HG03175 (cell line): ENCODE data around the gene PRKAR1B.

ENCODE experiments used
- ATAC-seq: cut with Tn5 transposase; IDR thresholded peaks from one replicate; pipeline ENCODE4 v1.9.1; 2021; ENCODE audit warnings: mild to moderate bottlenecking, moderate library complexity; ENCODE audit not compliant: unreplicated experiment

The PRKAR1B gene

DNA sequence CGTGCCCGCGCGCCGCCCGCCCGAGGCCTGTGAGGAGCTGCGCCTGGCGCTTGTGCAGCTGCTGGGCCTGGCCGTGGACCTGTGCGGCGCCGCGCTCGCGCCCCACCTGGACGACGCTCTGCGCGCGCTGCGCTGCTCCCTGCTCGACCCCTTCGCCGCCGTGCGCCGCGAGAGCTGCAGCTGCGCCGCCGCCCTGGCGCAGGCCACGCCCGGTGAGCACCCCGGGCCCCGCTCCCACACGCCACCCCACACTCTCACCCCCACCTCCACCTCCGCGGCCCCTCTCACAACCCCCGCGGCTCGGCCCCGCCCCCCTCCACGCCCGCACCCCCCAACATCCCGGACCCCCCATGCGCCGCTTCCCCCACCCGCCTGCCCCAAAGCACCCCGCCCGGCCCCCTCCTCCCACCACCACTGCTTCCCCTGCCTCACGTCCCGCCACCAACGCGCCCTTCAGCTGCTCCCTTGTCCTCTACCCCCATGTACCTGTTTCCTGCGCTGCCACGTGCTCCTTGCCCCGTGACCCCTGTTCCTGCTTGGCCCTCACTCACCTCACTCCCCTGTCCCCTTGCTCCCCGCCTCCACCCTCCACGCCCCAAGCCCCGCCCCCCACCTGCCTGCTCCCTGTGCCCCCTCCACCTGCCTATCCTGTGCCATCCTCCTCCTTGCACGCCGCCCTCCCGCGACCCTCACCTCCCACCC, at the start of gene PRKAR1B:
Gene PRKAR1B, minus strand, starts transcription at position 178 of the 702 bp plus-strand sequence. CDS start 15,776 bp downstream, outside the sequence.
- ATAC-seq = peak; percentile 51

DNA sequence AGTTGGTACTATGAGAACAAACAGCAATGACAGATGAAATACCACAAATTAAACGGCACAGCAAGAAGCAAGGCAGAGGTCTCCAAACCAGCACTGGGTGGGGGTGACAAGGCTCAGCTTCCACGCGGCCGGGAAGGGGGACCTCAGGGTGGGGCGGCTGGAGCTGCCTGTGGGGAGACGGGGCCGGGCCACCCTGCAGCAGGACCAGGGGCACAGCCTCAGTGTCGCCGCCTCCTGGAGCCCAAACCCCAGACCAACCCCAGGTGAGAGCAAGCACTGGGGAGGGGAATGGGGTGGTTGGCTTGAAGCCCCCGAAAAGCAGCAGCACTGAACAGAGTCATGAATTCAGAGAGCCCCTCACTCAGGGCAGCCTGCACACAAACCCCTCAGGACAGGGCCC, 49.3 kb upstream of the PRKAR1B start:
- no peak for ATAC-seq

DNA sequence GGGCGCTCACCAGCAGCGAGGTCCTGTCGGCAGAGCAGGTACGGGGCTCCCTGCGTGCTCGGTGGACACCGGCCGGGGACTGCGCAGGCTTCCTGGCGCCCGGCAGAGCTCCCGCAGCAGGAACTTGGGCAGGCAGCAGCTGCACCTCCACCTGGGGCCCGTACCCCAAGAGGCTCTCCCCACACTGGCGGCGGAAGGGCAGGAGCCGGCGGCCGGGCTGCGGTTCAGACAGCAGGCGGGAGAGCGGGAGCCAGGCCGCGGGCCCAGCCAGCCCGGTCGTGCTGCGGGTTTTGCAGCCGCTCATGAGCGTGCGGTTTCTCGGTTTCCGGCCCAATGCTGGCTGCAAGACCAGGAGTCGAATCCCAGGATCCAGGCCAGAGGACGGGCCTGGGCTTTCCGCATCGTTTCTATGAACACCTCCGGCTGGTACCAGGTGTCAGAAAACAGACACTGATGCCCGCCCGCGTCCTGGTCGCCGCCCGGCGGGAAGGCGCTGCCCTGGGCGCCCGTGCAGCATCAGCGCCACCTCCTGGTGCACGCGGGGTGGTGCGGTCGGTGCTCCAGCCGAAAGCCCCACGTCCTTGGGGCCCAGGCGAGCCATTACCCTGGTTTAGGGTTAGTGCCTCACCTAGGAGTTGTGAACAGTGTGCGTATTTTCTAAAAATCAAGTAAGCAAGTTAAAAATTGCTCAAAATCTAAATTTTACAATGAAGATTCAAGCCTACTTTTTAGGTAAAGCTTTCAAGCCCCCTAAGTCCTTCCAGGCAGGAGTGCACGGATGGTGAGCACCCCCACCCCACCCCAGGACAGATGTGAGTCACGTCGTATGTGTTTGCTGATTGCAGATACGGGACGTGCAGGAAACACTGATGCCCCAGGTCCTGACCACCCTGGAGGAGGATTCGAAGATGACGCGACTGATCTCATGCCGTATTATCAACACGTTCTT, 47.4 kb upstream of the PRKAR1B start:
- no peak for ATAC-seq

DNA sequence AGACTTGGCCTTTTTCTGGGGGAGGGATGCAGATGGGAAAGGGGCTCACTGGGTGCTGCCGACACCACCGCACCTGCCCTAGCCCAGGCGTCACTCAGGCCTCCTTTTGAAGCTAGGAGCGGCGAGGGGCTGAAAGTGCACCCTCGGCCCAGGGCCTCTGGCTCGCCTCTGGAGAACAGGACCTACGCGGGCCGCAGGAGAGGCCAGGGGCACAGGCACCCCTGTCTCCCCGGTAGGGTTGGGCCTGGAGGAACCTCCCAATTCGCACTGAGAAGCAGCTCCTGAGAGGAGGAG, 46.5 kb upstream of the PRKAR1B start:
- no peak for ATAC-seq

DNA sequence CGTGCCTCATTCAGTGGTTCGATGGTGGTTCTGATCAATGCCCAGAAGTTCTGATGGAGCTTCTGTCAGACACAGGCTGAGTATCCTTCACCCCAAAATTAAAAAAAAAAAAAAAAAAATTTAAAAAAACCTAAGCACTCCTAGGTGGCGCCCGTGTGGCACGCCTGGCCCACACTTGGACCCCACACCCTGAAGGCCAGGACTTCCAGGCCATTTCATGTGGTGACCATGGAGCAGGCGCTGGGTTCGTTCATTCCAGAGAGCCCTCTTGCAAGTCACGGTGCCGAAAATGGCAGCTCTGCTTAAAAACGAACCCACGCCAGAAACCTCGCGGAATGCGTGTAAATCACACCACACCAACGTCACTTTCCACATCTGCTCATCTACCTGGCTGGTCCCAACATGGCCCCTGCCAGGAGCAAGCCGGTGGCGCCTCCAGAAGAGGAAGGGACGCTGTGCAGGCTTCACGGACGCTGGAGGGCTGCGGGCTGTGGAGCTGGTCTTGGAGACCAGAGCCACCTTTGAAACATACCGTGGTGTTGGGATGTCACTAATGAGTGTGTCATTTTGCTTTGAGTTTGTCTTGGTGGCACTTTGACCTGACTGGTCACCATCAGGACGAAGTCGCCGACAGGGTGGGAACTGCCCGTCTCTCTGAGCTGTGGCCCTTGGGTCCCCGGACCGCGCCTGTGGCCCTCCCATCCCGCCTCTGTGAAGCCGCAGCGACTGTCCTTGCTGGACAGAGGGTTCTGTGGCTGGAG, 46.0 kb upstream of the PRKAR1B start:
- ATAC-seq = no peak

DNA sequence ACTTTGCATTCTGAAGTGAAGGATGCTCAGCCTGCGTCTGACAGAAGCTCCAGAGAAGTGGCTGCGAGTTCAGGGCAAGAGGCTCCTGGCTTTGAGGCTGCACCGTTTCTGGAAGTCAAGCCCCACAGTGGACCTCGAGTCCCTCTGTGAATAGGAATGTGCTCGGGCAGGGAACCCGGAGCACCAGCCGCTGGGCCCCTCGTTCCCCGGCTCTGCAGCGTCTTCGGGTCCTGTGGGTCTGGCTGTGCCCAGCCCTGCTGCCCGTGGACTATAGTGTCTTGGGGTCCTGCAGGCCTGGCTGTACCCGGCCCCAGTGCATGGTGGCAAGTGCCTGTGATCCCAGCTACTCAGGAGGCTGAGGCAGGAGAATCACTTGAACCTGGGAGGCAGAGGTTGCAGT, 45.3 kb upstream of the PRKAR1B start:
- no peak for ATAC-seq

DNA sequence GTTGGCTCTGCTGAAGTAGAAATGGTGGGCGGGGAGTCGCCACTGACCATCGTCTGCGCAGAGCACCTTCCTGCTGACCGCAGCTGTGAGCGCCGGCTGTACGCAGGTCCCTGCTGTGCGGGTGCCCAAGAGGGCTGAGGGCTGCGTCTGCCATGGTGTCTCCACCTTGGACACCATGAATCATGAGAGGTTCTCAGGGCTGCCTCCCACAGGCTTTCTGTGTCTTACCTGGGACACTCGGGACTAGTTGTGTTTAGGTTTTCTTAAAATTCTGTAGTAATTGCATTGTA, 44.9 kb upstream of the PRKAR1B start:
- ATAC-seq = no peak

DNA sequence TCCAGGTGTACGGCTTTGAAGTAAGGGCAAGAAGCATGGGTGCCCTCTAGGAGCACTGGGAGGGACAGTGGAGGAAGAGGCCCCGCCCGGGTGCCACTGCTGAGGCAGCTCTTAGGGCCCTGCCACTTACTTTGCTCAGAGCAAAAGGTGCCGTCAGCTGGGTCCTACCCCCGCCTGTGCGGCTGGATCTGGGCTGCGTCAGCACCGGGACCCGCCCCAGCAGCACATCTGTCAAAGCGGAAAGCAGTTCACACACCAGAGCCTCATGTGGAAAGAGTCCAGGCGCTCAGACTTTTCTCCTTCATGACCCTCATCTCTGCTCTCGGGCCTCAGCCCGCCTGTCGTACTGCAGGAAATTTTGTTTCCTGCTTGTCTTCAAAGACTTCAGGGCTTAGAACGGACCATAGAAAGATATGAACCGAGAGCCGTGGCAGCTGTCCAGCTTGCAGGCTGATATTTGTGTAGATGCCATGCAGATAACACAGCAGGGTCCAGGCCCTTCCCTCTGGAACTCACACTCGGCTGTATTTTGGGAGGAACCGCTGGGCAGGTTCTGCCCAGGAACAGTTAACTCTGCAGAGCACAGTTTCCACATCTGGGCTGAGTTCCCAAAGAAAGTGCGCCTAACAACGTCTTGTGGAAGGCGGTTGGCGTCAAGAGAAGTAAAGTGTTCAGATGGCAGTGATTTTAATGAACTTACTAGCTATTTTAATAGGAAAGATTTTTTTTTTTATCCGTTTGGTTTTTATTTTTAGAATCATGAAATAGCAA, 44.3 kb upstream of the PRKAR1B start:
- ATAC-seq = no peak

DNA sequence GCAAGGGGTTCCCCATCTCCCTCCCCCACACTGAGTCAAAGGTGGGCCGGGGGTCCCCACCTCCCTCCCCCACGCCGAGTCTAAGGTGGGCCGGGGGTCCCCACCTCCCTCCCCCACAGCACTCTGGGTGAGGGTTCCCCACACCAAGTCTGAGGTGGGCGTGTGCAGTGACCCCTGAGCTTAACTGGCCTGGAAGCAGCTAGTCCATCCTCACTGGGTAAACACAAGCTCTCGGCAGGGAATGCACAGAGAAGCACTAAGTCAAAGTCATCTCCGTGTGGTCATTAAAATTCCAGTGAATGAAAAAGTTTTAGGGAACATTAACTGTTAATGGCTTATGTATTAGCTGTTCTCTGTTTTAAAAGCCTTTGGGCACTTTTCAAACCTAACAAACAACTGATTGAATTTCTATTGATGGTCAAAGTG, 43.7 kb upstream of the PRKAR1B start:
- ATAC-seq = no peak

DNA sequence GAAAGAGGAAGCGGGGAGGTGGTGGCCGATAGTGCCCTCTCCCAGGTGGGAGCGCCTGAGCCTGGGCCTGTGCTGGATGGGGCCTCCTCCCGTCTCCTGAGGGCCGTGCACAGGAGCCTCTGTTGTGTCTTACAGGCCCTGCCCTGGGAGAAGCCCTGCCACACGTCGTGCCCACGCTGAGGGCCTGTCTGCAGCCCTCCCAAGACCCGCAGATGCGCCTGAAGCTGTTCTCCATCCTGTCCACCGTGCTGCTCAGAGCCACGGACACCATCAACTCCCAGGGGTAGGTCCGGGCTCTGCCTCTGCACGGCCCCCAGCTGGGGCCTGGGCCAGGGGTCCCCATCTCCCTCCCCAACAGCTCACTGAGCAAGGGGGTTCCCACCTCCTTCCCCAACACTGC, 43.3 kb upstream of the PRKAR1B start:
- ATAC-seq = no peak

DNA sequence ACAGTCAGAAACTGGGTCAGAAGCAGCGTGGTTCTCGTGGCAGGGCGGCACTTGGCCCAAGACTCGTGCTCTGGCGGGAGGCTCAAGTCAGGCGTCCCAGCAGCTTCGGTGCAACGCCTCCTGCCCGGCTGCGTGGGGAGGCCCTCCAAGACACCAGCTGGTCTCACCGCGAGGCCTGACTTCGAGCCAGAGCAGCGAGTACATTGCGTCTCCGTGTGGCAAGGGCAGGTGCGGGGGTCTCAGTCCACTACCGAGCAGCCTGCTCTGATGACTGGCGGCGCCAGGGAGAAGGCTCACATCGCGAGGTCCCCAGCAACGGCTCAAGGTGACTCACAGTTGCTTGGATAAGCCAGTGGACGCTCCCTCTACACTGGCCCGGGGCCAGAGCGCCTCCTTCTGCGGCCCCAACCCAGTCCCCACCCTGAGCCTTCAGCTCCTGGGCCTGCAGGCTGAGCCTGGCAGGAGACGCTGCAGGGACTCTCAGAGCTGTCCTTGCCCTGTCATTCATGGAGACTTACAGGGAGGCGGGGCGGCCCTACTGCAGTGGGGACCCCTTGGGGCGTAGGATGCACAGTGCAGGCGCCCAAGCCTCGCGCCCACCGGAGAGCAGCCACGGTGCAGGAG, 41.9 kb upstream of the PRKAR1B start:
- no peak for ATAC-seq

DNA sequence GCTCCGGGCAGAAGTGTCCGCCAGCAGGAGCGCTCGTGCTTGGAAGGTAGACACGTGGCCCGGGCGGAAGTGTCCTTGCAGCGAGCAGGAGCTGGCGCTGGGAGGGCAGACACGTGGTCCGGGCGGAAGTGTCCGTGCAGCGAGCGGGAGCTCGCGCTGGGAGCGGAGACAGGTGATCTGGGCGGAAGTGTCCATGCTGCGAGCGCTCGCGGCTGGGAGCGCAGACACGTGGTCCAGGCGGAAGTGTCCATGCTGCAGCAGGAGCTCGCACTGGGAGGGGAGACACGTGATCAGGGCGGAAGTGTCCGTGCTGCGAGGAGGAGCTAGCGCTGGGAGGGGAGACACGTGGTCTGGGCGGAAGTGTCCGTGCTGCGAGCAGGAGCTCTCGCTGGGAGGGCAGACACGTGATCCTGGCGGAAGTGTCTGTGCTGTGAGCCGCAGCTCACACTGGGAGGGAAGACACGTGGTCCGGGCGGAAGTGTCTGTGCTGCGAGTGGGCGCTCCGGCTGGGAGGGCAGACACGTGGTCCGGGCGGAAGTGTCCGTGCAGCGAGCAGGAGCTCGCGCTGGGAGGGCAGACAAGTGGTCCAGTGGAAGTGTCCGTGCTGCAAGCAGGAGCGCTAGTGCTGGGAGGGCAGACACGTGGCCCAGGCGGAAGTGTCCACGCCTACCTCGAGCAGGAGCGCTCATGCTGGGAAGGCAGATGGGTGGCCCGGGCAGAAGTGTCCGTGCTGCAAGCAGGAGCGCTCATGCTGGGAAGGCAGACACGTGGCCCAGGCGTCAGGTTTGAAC, 41.1 kb upstream of the PRKAR1B start:
- no peak for ATAC-seq

DNA sequence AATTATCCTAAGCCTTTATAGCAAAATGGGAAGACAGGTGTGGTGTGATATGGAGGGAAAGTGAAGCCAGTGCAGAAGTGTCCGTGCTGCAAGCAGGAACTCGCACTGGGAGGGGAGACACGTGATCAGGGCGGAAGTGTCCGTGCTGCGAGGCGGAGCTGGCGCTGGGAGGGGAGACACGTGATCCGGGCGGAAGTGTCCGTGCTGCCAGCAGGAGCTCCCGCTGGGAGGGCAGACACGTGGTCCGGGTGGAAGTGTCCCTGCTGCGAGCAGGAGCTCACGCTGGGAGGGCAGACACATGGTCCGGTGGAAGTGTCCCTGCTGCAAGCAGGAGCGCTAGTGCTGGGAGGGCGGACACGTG, 40.5 kb upstream of the PRKAR1B start:
- ATAC-seq = no peak

DNA sequence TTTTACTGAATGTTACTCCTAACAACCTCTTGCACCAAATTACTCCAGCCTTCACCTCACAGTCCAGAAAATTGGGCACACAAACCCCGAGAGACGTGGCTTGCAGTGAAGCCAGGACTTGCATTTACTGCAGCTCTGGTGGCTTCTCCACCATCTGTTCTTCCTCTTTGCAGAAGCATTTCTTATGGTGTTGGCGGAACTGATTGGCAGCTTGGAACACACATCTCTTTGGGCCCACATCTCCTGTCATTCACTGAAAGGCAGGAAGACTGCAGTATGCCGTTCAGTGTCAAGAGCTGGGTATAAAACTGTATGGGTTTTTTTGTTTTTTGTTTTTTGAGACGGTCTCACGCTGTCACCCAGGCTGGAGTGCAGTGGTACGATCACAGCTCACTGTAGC, 38.3 kb upstream of the PRKAR1B start:
- no peak for ATAC-seq

DNA sequence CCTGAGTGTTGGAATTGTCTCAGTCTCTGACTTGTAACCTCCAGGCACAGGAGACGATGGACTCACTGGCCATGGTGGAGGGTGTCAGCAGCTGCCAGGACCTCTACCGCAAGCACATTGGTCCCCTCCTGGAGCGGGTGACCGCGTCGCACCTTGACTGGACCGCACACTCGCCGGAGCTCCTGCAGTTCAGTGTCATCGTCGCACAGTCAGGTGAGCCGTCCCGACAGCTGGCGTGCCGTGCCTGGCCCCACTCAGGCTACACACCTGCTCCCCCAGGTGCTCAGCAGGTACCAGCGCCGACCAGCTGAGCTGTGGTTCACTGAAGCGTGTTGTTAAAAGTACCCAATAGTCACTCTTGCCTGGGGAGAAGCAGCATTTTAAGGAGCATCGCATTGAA, 36.7 kb upstream of the PRKAR1B start:
- ATAC-seq = no peak

DNA sequence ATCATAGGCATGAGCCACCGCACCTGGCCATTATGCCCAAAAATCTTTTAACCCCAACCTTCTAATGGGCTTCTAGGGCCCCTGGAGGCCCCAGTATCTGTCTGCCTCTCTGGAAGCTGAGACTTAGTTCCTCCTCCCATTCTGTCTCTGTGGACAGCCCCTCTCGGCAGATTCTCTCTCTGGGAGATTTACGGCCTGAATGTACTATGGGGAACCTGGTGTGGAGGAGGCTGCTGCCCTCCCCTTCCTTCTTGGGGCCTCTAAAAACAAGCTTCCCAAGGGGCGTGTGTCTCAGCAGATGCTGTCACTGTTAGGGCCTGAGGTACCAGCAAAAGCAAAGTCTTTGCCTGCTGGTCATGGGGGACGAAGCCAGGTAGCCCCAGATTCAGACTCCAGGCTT, 35.8 kb upstream of the PRKAR1B start:
- no peak for ATAC-seq

DNA sequence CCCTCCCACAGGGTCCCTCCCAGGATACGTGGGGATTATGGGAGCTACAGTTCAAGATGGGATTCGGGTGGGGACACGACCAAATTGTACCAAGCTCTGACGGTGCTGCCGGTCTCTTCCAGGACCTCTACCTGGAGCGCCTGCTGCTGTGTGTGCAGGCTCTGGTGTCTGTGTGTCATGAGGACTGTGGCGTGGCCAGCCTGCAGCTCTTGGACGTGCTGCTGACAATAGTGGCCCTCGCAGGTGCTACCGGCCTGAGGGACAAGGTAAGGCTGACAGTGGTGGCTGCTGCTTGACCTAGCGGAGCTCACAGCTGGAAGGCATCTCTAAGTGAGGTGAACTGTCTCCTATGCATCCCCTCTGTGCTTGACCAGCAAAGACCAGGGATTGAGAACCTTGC, 34.5 kb upstream of the PRKAR1B start:
- ATAC-seq = no peak

DNA sequence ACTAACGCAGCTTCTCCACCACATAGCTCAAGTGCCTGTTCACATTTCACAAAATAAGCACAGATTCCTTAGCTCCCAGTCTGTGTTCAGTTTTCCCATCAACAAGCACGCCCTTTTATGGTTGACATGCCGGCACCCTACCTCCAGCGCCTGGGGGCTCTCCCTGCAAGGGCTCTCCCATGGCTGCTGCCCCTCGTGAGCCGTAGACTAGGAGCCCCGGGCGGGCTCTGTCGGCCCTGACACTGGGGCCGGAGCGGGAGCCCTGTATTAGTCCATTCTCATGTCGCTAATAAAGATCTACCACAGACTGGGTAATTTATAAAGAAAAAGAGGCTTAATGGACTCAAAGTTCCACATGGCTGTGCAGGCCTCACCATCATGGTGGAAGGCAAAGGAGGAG, 34.0 kb upstream of the PRKAR1B start:
- ATAC-seq = no peak

DNA sequence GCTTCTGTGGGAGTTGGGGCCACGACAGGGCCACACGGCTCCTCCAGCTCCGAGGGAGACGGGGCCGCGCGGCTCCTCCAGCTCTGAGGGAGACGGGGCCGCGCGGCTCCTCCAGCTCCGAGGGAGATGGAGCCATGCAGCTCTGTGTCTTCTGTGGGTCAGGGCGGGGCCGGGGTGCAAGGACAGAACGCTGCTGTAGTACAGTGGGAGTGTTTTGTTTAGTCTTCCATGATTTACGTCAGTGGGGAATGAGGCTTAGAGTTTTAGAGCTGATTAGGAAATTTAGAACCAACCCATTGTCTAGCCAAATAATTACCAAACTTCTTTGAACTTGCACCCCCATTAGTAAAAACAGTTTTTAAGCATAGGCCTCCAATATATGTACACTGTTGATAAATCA, 32.9 kb upstream of the PRKAR1B start:
- no peak for ATAC-seq

DNA sequence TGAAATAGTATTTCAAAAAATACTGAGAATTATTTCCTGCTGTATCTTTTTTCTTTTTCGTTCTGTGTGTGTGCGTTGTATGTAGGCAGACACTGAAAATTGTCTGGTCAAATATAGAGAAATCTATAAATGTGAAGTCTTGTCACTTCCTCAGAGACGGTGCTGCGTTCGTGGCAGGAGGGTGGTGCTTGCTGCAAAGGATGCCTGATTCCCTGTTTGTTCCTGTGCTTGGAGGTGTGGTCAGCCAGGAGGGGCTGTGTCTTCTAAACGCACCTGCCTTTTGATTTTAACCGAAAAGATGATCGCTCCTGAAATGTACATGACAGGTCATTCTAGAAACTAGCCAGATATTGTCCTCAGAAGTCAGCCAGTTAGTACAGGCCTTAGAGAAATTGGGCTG, 32.5 kb upstream of the PRKAR1B start:
- ATAC-seq = no peak
